ENCODE data around the gene FAT1.

- no peak for TF ChIP-seq EZH2 (optimal IDR thresholded peaks at IDR 0.05; ENCODE audit: low read depth, low read length)
- TF ChIP-seq CTCF (IDR thresholded peaks at IDR 0.05; ENCODE audit: low read length): no peak
Observed at GRCh38 chr4:186557486-186557885, 166.2 kb downstream of the FAT1 start.
